Endothelial cell of umbilical vein (primary cell): ENCODE data around the gene KIAA1549. TPM values are rescaled to one million over a fixed set of nuclear protein-coding genes. Genes with fewer than 3 reads are reported as not detected.

ENCODE experiments used
- BruUV-seq: library from RNA; stranded (reverse); fragments of 400-500 nt; replicated peaks from 2 replicates; lab custom pipeline; 2021; lab: Mats Ljungman, UMichigan
- CTCF ChIA-PET: fragments of 300-600, 350-600 bp; sonication (Branson Sonifier 250); formaldehyde crosslinking; loops from one replicate; lab custom pipeline; 2021; ENCODE audit warnings: antibody characterized with exemption, inconsistent platforms; lab: Charles Lee
- POLR2A ChIA-PET: fragments of 300-600, 350-600 bp; sonication (Branson Sonifier 250); formaldehyde crosslinking; loops from one replicate; lab custom pipeline; 2021; ENCODE audit warnings: antibody characterized with exemption, inconsistent platforms; lab: Charles Lee
- DNase-seq: peaks from one replicate; pipeline ENCODE4 v3.0.0-alpha.2; 2011; ENCODE audit warnings: low read depth, low spot score
- FAIRE-seq: peaks from 2 replicates; lab custom pipeline; 2011; peaks lifted over from hg19 to GRCh38; lab: Jason Lieb, UNC
- H2AFZ ChIP-seq: 2 replicates; pipeline ENCODE4 v1.6.0; 2012; ENCODE audit warnings: low read depth, low read length, control low read depth, inconsistent platforms
- H3K27ac ChIP-seq: 2 replicates; pipeline ENCODE4 v1.5.1; 2011; ENCODE audit warnings: low read depth, mild to moderate bottlenecking, control low read depth, low read length, moderate library complexity; ENCODE audit not compliant: insufficient read depth
- H3K27me3 ChIP-seq, 2 experiments: 2 replicates each; pipeline versions ENCODE4 v1.6.0 to v1.6.1; 2011; ENCODE audit warnings: low read length in 2 of 2, mixed read lengths in 1 of 2; ENCODE audit not compliant: control insufficient read depth in 2 of 2, insufficient read depth in 2 of 2
- H3K36me3 ChIP-seq, 2 experiments: 2 replicates in 1 of 2; 3 replicates in 1 of 2; pipeline ENCODE4 v1.5.1; 2011; ENCODE audit warnings: low read length in 2 of 2, mild to moderate bottlenecking in 1 of 2, moderate library complexity in 1 of 2; ENCODE audit not compliant: control insufficient read depth in 2 of 2, insufficient read depth in 2 of 2; ENCODE audit errors: extremely low read depth in 1 of 2
- H3K4me1 ChIP-seq: 3 replicates; pipeline ENCODE4 v1.5.1; 2011; ENCODE audit warnings: mild to moderate bottlenecking, low read length; ENCODE audit not compliant: control insufficient read depth, insufficient read depth; ENCODE audit errors: extremely low read depth
- H3K4me2 ChIP-seq: 2 replicates; pipeline ENCODE4 v1.6.1; 2011; ENCODE audit warnings: low read length, control low read depth, mixed read lengths; ENCODE audit not compliant: insufficient read depth
- H3K4me3 ChIP-seq, 3 experiments: fragments of 200-600 bp in 1 of 3; sonication (generic), shearing (Covaris generic) in 1 of 3; replicated peaks in 1 of 3; 2 replicates each; pipeline ENCODE4 v1.5.1; 2011 to 2016; ENCODE audit warnings: control low read depth in 3 of 3, low read length in 3 of 3, mild to moderate bottlenecking in 2 of 3, inconsistent platforms in 1 of 3, low read depth in 1 of 3, moderate library complexity in 1 of 3; ENCODE audit not compliant: insufficient read depth in 1 of 3
- H3K79me2 ChIP-seq: 2 replicates; pipeline ENCODE4 v1.6.0; 2012; ENCODE audit warnings: low read length, inconsistent platforms; ENCODE audit not compliant: control insufficient read depth, insufficient read depth
- H3K9ac ChIP-seq: replicated peaks from 2 replicates; pipeline ENCODE3; 2011; ENCODE audit warnings: low read length, control low read depth; ENCODE audit not compliant: insufficient read depth; ENCODE audit errors: extremely low read depth
- H3K9me1 ChIP-seq: replicated peaks from 3 replicates; pipeline ENCODE4 v1.6.0; 2011; ENCODE audit warnings: mild to moderate bottlenecking, low read length; ENCODE audit not compliant: control insufficient read depth, insufficient read depth; ENCODE audit errors: extremely low read depth
- H3K9me3 ChIP-seq: replicated peaks from 2 replicates; pipeline ENCODE4 v1.5.1; 2012; ENCODE audit warnings: low read length, inconsistent platforms; ENCODE audit not compliant: control insufficient read depth, insufficient read depth
- H4K20me1 ChIP-seq: replicated peaks from 2 replicates; pipeline ENCODE3; 2011; ENCODE audit warnings: mild to moderate bottlenecking, low read length; ENCODE audit not compliant: control insufficient read depth, insufficient read depth; ENCODE audit errors: extremely low read depth
- EZH2 ChIP-seq: IDR thresholded peaks from 2 replicates; pipeline ENCODE4 v1.6.1; 2012; ENCODE audit warnings: borderline replicate concordance, low read depth, mild to moderate bottlenecking, moderate library complexity, low read length, inconsistent platforms; ENCODE audit not compliant: severe bottlenecking
- FOS ChIP-seq: IDR thresholded peaks from 2 replicates; pipeline ENCODE4 v1.6.1; 2011; ENCODE audit warnings: mild to moderate bottlenecking, low read length, moderate library complexity, borderline replicate concordance; ENCODE audit not compliant: insufficient read depth
- GATA2 ChIP-seq: IDR thresholded peaks from 2 replicates; pipeline ENCODE4 v1.7.0; 2011; ENCODE audit warnings: low read depth, mild to moderate bottlenecking, moderate library complexity, mixed read lengths, low read length; ENCODE audit not compliant: insufficient read length, insufficient read depth
- JUN ChIP-seq: IDR thresholded peaks from 2 replicates; pipeline ENCODE4 v1.6.1; 2011; ENCODE audit warnings: borderline replicate concordance, low read depth; ENCODE audit not compliant: insufficient read length, insufficient read depth
- MYC ChIP-seq: IDR thresholded peaks from one replicate; pipeline ENCODE4 v1.6.1; 2011; ENCODE audit warnings: mild to moderate bottlenecking, low read depth, low read length
- POLR2A ChIP-seq: IDR thresholded peaks from 2 replicates; pipeline ENCODE4 v1.6.1; 2012; ENCODE audit warnings: low read depth, mild to moderate bottlenecking, control low read depth, low read length
- POLR2AphosphoS5 ChIP-seq: IDR thresholded peaks from 2 replicates; pipeline ENCODE4 v1.6.1; 2012; ENCODE audit warnings: low read depth, mild to moderate bottlenecking, control low read depth, low read length, moderate library complexity; ENCODE audit not compliant: insufficient read depth
- dilution Hi-C: fragments of 300-500 bp; cut with MboI; formaldehyde crosslinking; loops from one replicate; pipeline ENCODE4 v1.15.0; 2019; ENCODE audit warnings: low sequenced_read_pairs; ENCODE audit not compliant: extremely low pct_ligation_motif_present
- intact Hi-C: fragments of 100-400 bp; cut with micrococcal nuclease; formaldehyde crosslinking; loops from one replicate; pipeline ENCODE4 v1.10.0; 2022
- polyA plus RNA-seq, 4 experiments: library from polyadenylated mRNA; depleted of rRNA in 3 of 4; stranded (reverse) in 3 of 4; unstranded in 1 of 4; fragments of >200 nt; gene quantifications; 2 replicates each; pipeline versions ENCODE4 v1.2.1 to v1.2.3, GENCODE V29; 2011 to 2012; ENCODE audit warnings: missing spikeins in 1 of 4
- total RNA-seq: library from RNA; stranded (reverse); gene quantifications from 2 replicates; pipeline ENCODE4 v1.2.3, GENCODE V29; 2021
- TF ChIP-seq, protein P1 (sequence below): IDR thresholded peaks from 2 replicates; pipeline ENCODE4 v1.6.1; 2011; ENCODE audit not compliant: insufficient read depth, insufficient read length
- TF ChIP-seq, protein P2 (sequence below), 2 donors: IDR thresholded peaks; 1 replicate in 1 of 2; 2 replicates in 1 of 2; pipeline ENCODE4 v1.5.1; 2011; ENCODE audit warnings: low read length in 2 of 2, mild to moderate bottlenecking in 2 of 2, moderate library complexity in 2 of 2, control low read depth in 1 of 2, inconsistent platforms in 1 of 2, low read depth in 1 of 2; ENCODE audit not compliant: insufficient read depth in 1 of 2; ENCODE audit errors: extremely low read depth in 1 of 2

Gene KIAA1549
- total and polyA plus RNA-seq, 2 donors (not counting 3 experiments of a cell fraction or from before 2014, with no cell fraction given) = 4.6 to 10.9 TPM

DNA sequence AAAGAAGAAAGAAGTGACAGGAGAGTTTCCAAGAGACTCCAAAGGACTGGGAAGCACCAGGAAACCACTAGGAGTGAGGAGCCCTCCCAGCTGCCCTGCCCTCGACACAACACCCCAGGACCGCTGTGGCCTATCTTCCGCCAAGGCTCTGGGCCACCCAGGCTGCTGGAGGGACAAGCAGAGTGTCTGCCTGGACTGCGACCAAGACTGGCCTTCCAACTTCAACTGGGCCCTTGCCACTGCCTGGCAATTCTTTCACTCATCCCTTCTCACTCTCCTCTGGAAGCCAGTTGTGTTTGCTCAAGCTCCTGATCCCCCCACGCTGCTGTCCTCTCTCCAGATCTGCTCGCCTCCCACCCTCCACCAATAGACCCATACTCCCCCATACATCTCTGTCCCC lies 10.2 kb downstream of the KIAA1549 start:
- POLR2A ChIA-PET = no interaction called here
- FAIRE-seq = no peak
- intact Hi-C loops = no loop called here

More for the DNA sequence above, 10.2 kb downstream of the KIAA1549 start:
- TF ChIP-seq POLR2A (no peak), FOS (no peak), GATA2 (no peak), POLR2AphosphoS5 (no peak), EZH2 (no peak), JUN (no peak), MYC (no peak)
- TF ChIP-seq, protein P1, sequence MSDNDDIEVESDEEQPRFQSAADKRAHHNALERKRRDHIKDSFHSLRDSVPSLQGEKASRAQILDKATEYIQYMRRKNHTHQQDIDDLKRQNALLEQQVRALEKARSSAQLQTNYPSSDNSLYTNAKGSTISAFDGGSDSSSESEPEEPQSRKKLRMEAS = no peak
- TF ChIP-seq, protein P2, sequence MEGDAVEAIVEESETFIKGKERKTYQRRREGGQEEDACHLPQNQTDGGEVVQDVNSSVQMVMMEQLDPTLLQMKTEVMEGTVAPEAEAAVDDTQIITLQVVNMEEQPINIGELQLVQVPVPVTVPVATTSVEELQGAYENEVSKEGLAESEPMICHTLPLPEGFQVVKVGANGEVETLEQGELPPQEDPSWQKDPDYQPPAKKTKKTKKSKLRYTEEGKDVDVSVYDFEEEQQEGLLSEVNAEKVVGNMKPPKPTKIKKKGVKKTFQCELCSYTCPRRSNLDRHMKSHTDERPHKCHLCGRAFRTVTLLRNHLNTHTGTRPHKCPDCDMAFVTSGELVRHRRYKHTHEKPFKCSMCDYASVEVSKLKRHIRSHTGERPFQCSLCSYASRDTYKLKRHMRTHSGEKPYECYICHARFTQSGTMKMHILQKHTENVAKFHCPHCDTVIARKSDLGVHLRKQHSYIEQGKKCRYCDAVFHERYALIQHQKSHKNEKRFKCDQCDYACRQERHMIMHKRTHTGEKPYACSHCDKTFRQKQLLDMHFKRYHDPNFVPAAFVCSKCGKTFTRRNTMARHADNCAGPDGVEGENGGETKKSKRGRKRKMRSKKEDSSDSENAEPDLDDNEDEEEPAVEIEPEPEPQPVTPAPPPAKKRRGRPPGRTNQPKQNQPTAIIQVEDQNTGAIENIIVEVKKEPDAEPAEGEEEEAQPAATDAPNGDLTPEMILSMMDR (IDR thresholded peaks at IDR 0.05; ENCODE audit: extremely low read depth in 1 of 2, insufficient read depth in 1 of 2, low read depth in 1 of 2, low read length in 2 of 2) = no peak
- no peaks in the 10 kb centered on the region for H3K36me3 ChIP-seq
- H3K9me1 ChIP-seq = no peaks in the 10 kb centered on the region
- no peaks in the 10 kb centered on the region for H4K20me1 ChIP-seq
- BruUV-seq = no TSS peak
- no peaks in the 10 kb centered on the region for H3K27me3 ChIP-seq
- no peak overlapping the region for H3K9ac ChIP-seq
- peaks cover 30% of the 10 kb centered on the region for H3K79me2 ChIP-seq
- no peak overlapping the region for H2AFZ ChIP-seq
- DNase-seq = no peak
- dilution Hi-C loops = no loop called here
- CTCF ChIA-PET = interaction anchor here (1.0 to 2.5 kb wide), 3 partner anchors 9 to 84 kb away, joined by 3 to 7 read pairs (median 4); no protein-coding TSS in a partner anchor
- no peak overlapping the region for H3K27ac ChIP-seq
- H3K4me2 ChIP-seq = no peak overlapping the region
- peaks cover 6% of the 10 kb centered on the region for H3K4me1 ChIP-seq
- no peak overlapping the region for H3K4me3 ChIP-seq
- no peaks in the 10 kb centered on the region for H3K9me3 ChIP-seq
